Cerebellar cortex (tissue), 1 donor: ENCODE measurements around the gene TAF10.

Experiments
- DNase-seq: peaks from one replicate; pipeline ENCODE4 v3.0.0-alpha.2; 2015; ENCODE audit warnings: low spot score

TAF10 gene

GRCh38 chr11:6607190-6607795 is 4.7 kb downstream of the TAF10 start:
- no peak for DNase-seq

DNA sequence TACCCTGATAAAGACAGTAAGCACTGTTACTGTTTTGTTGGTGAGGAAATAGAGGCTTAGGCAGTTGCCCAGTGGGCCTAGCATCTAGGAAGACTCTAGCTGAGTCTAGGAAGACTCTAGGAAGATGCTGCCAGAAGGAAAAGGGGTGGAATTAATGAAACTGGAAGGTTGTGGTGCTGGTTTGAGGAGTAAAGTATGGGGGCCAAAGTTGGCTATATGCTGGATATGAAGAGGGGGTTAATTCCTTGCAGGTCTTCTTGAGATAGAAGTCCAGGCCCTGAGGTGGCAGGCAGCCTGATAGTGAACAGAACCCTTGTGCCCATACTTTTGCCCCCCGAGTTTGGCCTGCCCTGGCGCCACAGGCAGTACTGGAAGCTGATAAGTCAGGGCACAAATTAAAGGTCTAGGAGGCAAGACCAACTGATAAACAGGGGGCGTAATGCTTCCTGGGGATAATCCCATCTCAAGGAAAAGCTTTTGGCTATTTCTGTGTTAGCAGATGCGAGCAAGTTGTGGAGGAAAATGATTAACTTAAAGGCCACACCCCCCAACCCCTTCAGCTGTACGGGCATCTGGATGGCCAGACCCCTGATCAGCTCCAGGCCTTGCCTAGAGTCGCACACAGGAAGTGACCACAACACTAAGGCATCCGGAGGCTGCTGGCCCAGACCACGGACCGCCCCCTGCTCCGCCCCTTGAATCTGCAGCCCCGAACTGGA is 5.4 kb downstream of the TAF10 start:
- peak; percentile 76 for DNase-seq

DNA sequence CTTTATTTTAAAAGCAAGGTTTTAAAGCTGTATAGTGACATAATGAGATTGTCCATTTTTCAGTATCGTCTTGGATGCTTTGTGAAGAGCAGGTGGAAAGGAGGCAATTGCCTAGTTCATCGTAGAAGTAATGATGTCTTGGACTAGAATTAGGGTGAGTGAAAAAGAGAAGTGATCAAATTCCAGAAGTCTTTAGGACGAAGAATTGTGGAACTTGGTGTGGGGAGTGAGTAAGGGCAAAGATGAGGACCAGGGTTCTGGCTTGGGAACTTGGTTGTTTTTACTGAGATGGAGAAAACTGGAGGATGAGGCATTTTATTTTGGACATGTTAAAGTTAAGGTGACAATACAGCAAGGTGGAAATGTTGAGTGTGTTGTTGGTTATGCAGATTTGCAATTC is 7.2 kb downstream of the TAF10 start:
- no peak for DNase-seq

GRCh38 chr11:6604081-6604626 is 7.9 kb downstream of the TAF10 start:
- peak; percentile 77 for DNase-seq

GRCh38 chr11:6603287-6604080 is 8.5 kb downstream of the TAF10 start, which contains the start of the genes ILK and RRP8:
Gene ILK, plus strand, starts transcription at chr11:6603774. Its CDS starts 498 bp downstream, at chr11:6604272.
Gene RRP8, minus strand, starts transcription at chr11:6603616. Its CDS starts 114 bp downstream, at chr11:6603502.
- peak; percentile 91 for DNase-seq

GRCh38 chr11:6602096-6602940 is 9.7 kb downstream of the TAF10 start:
- DNase-seq = no peak

DNA sequence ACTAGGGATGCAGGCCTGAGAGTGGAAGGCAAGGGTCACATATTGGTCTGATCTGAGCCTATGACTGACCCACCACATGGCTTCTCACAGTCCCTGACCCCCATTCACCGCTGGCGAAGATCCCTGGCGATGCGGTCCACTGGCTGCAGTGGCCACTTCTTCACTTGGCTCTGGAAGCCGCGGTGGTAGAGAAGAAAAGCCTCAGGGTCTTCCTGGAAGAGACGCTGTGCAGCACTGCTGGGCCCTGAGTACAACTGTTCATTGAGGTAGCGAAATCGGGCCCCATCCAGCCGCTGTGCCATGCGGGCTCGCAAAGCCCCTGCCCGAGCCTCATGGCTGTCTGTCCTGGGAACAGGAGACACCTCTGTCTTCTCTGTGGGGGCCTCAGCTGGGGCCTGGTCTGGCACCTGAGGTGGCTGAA is 11.0 kb downstream of the TAF10 start:
- DNase-seq = no peak

DNA sequence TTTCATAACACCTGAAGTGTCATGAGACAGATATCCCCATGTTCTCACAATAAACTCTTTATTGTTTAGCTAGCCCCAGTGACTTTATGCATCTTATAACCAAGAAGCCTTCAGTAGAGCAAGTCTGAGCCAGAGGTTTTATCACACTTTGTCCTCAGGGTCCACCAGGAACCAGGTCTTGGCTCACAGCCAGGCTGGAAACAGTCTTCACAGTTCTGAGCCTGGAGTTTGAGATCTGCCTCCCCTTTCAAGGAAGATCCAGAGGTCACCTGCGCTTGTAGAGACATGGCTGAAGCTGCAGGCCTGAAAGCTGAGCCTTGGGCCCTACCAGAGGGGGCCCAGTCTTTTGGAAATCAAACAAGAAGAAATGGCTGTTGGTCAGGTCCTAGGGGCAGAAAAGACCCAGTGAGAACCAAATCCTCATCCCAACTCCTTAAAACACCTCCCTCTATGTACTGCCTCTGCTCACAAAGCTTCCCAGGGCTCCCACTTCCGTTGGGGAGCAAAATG is 12.1 kb downstream of the TAF10 start:
- DNase-seq = no peak

- DNase-seq = no peak
Observed at GRCh38 chr11:6599449-6599848, 12.6 kb downstream of the TAF10 start.

- DNase-seq = no peak
Observed at GRCh38 chr11:6598555-6598954, 13.5 kb downstream of the TAF10 start.

DNA sequence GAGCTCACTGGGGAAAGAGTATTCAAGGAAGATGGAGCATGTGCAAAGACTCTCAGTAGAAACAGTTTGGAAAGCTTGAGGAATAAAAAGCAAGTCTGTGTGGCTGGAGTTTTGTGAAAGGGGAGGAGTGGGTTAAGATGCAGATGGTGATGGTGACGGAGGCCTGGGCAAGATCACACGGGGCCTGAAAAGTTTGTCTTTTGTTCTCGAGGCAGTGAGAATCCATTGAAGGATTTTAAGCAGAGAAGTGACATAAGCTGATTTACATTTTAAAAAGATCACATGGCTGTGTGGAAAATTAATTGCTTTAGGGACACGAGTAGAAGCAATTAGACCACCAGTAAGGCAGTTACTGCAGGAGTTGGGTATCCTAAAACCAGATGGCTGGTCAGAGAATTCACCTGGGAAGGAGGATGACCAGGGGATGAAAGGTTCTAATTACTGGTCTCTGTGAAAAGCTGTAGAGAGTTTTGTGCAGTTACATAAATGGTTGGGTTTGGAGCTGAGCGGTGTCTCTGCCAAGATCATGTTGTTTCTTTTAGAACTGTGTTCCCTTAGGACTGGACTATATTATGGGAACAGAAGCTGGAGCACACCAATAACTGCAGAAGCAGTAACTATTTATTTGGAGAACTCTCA is 15.7 kb downstream of the TAF10 start:
- DNase-seq = peak; percentile 21

GRCh38 chr11:6594142-6594768 is 17.8 kb downstream of the TAF10 start:
- DNase-seq = no peak

DNA sequence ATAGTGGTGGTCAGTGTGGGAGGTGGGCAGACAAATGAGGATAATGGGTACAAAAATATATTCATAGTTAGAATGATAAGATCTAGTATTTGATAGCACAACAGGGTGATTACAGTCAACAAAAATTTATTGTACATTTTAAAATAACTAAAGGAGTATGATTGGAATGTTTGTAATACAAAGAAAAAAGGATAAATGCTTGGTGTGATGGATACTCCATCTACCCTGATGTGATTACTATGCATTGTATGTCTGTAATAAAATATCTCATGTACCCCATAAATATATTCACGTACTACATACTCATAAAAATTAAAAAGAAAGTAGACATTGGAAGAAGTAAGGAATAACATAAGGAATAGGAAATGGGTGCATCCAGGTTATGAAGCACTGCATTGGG is 24.0 kb downstream of the TAF10 start:
- DNase-seq = no peak

DNA sequence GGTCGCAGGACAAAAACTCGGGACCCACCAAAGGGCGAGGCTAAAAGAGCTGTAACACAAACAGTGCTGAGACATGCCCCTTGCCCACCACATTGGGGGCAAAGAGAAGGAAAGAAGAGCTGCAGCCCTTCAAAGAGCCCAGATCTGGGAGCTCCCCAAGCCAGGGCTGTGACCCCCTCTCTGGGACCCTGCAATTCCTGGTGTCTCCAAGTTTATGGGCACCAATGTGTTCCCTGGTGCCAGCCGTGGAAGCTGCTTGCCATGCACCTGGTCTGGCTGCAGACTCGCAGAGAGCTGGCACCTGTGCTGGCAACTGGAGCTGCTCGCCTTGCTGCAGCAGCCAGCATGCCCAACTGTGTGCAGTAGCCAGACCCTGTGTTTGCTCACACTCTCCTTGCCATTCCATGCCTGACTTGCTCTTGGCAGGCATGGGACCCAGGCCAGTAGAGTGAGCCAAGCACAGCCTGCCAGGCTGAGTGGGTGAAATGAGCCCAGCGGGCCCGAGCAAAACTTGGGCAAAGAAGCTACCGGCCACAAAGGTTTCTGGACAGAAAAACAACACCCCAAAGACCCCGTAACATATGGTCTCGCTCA is 24.6 kb downstream of the TAF10 start:
- DNase-seq = peak; percentile 83

GRCh38 chr11:6586434-6587359 is 25.3 kb downstream of the TAF10 start:
- DNase-seq = no peak

GRCh38 chr11:6584528-6584927 is 27.5 kb downstream of the TAF10 start:
- DNase-seq = no peak

- no peak for DNase-seq
Observed at GRCh38 chr11:6583584-6583983, 28.4 kb downstream of the TAF10 start.

DNA sequence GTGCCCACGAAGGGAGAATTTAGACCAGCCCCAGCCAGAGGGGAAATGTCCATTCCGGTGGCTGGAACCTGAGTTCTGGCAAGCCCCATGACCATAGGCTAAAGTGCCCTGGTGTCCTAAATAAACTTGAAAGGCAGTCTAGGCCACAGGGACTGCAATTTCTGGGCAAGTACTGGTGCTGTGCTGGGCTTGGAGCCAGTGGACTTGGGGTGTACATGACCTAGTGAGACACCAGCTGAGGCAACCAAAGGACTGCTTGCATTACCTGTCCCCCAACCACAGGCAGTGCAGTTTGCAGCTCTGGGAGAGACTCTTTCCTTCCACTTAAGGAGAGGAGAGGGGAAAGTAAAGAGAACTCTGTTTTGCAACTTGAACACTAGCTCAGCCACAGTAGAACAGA is 32.3 kb downstream of the TAF10 start:
- no peak for DNase-seq

DNA sequence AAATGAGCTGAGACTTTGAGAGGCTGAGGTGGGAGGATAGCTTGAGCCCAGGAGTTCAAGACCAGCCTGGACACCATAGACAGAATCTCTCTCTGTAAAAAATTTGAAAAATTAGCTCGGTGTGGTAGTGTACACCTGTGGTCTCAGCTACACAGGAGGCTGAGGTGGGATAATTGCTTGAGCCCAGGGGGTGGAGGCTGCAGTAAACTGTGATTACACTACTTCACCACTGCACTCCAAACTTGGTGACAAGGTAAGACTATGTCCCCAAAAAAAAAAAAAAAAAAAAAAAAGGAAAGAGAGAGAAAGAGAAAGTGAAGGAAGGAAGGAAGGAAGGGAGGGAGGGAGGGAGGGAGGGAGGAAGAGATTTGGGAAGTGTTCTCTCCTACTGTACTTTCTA is 33.9 kb downstream of the TAF10 start:
- no peak for DNase-seq
